IMR-90 (cell line): ENCODE results near the gene ZNF423. TPM values are rescaled to one million over a fixed set of nuclear protein-coding genes. Genes with fewer than 3 reads are reported as not detected.

Experiments
- ATAC-seq: fragments of 200-7000 bp; cut with Tn5 transposase; 2 replicates; pipeline ENCODE4 v1.9.1; 2020; ENCODE audit warnings: low read depth, mild to moderate bottlenecking, moderate library complexity
- BruUV-seq: library from RNA; stranded (reverse); fragments of 400-500 nt; replicated peaks from 2 replicates; lab custom pipeline; 2021; lab: Mats Ljungman, UMichigan
- CTCF ChIA-PET: fragments of 300-600 bp; formaldehyde crosslinking; extraction: SDS; loops from one replicate; lab custom pipeline; 2021; ENCODE audit warnings: antibody characterized with exemption; lab: Yijun Ruan, JAX
- POLR2A ChIA-PET: fragments of 300-600 bp; sonication (Branson Sonifier 250); formaldehyde crosslinking; loops from one replicate; lab custom pipeline; 2022; ENCODE audit warnings: antibody characterized with exemption; ENCODE audit not compliant: unreplicated experiment; lab: Charles Lee
- DNase-seq: peaks from one replicate; pipeline ENCODE4 v3.0.0; 2013
- H2AFZ ChIP-seq: replicated peaks from 2 replicates; pipeline ENCODE3; 2013; ENCODE audit warnings: low read length, mild to moderate bottlenecking; ENCODE audit not compliant: poor library complexity
- H2AK5ac ChIP-seq: 2 replicates; pipeline ENCODE4 v1.6.1; 2013; ENCODE audit warnings: low read depth, low read length, inconsistent platforms
- H2AK9ac ChIP-seq: replicated peaks from 2 replicates; pipeline ENCODE3; 2013; ENCODE audit warnings: mild to moderate bottlenecking, low read depth, low read length, moderate library complexity; ENCODE audit not compliant: poor library complexity
- H2BK120ac ChIP-seq: 2 replicates; pipeline ENCODE4 v1.6.1; 2013; ENCODE audit warnings: low read depth, low read length, inconsistent platforms
- H2BK15ac ChIP-seq: 3 replicates; pipeline ENCODE4 v1.6.1; 2013; ENCODE audit warnings: low read depth, low read length, inconsistent platforms
- H2BK20ac ChIP-seq: 2 replicates; pipeline ENCODE4 v1.6.1; 2013; ENCODE audit warnings: low read depth, mild to moderate bottlenecking, inconsistent platforms, low read length, moderate library complexity
- H2BK5ac ChIP-seq: 2 replicates; pipeline ENCODE4 v1.6.1; 2013; ENCODE audit warnings: mild to moderate bottlenecking, low read depth, low read length, inconsistent platforms; ENCODE audit not compliant: poor library complexity, severe bottlenecking
- H3K14ac ChIP-seq: replicated peaks from 2 replicates; pipeline ENCODE4 v1.6.1; 2013; ENCODE audit warnings: low read depth, low read length, inconsistent platforms
- H3K18ac ChIP-seq: 2 replicates; pipeline ENCODE4 v1.6.1; 2013; ENCODE audit warnings: low read depth, low read length, control low read depth
- H3K23ac ChIP-seq: 2 replicates; pipeline ENCODE4 v1.6.1; 2013; ENCODE audit warnings: low read depth, low read length, inconsistent platforms
- H3K27ac ChIP-seq: 2 replicates; pipeline ENCODE4 v1.5.1; 2013; ENCODE audit warnings: mild to moderate bottlenecking, control low read depth, low read length; ENCODE audit not compliant: insufficient read depth
- H3K27me3 ChIP-seq: 2 replicates; pipeline ENCODE4 v1.6.1; 2013; ENCODE audit warnings: low read length; ENCODE audit not compliant: control insufficient read depth, insufficient read depth
- H3K36me3 ChIP-seq: 2 replicates; pipeline ENCODE4 v1.6.1; 2013; ENCODE audit warnings: low read length, mixed read lengths; ENCODE audit not compliant: control insufficient read depth, insufficient read depth
- H3K4ac ChIP-seq: 2 replicates; pipeline ENCODE4 v1.6.1; 2013; ENCODE audit warnings: low read depth, low read length, inconsistent platforms
- H3K4me1 ChIP-seq: 2 replicates; pipeline ENCODE4 v1.6.1; 2013; ENCODE audit warnings: low read length, mixed read lengths; ENCODE audit not compliant: control insufficient read depth, insufficient read depth
- H3K4me2 ChIP-seq: 2 replicates; pipeline ENCODE4 v1.6.1; 2013; ENCODE audit warnings: low read depth, mild to moderate bottlenecking, control low read depth, low read length, moderate library complexity
- H3K4me3 ChIP-seq: 2 replicates; pipeline ENCODE4 v1.5.1; 2013; ENCODE audit warnings: low read depth, mild to moderate bottlenecking, control low read depth, low read length, moderate library complexity; ENCODE audit not compliant: insufficient read depth
- H3K56ac ChIP-seq: 2 replicates; pipeline ENCODE4 v1.6.1; 2013; ENCODE audit warnings: low read length, inconsistent platforms; ENCODE audit not compliant: insufficient read depth; ENCODE audit errors: extremely low read depth
- H3K79me1 ChIP-seq, 2 experiments: 2 replicates each; pipeline ENCODE4 v1.6.1; 2013; ENCODE audit warnings: low read length in 2 of 2, inconsistent platforms in 1 of 2, low read depth in 1 of 2
- H3K9ac ChIP-seq: 2 replicates; pipeline ENCODE4 v1.6.1; 2013; ENCODE audit warnings: low read depth, low read length, control low read depth
- H3K9me1 ChIP-seq: 2 replicates; pipeline ENCODE4 v1.6.1; 2013; ENCODE audit warnings: low read length, inconsistent platforms; ENCODE audit not compliant: insufficient read depth
- H3K9me3 ChIP-seq: 2 replicates; pipeline ENCODE4 v1.6.1; 2013; ENCODE audit warnings: low read length; ENCODE audit not compliant: control insufficient read depth, insufficient read depth
- H4K20me1 ChIP-seq: 2 replicates; pipeline ENCODE4 v1.6.1; 2013; ENCODE audit warnings: low read length, inconsistent platforms; ENCODE audit not compliant: insufficient read depth
- H4K5ac ChIP-seq: 2 replicates; pipeline ENCODE4 v1.6.1; 2013; ENCODE audit warnings: mild to moderate bottlenecking, low read depth, low read length, control low read depth
- H4K8ac ChIP-seq, 2 experiments: 2 replicates each; pipeline ENCODE4 v1.6.1; 2013; ENCODE audit warnings: low read depth in 2 of 2, low read length in 2 of 2, control low read depth in 1 of 2, inconsistent platforms in 1 of 2
- H4K91ac ChIP-seq: 2 replicates; pipeline ENCODE4 v1.6.1; 2013; ENCODE audit warnings: low read depth, low read length, inconsistent platforms; ENCODE audit not compliant: insufficient read depth
- BHLHE40 ChIP-seq: fragments of 150-350 bp; IDR thresholded peaks from 2 replicates; pipeline ENCODE4 v1.6.1; 2016; ENCODE audit warnings: mild to moderate bottlenecking, low read depth, low read length
- CEBPB ChIP-seq: IDR thresholded peaks from 2 replicates; pipeline ENCODE4 v1.6.1; 2012; ENCODE audit warnings: low read depth, low read length, improper control_type of control experiment
- CHD1 ChIP-seq: IDR thresholded peaks from 2 replicates; pipeline ENCODE4 v1.6.1; 2012; ENCODE audit warnings: low read depth, low read length, improper control_type of control experiment
- FOS ChIP-seq: fragments of 150-350 bp; IDR thresholded peaks from 2 replicates; pipeline ENCODE4 v1.6.1; 2016; ENCODE audit warnings: low read depth, low read length
- MAFK ChIP-seq: IDR thresholded peaks from 2 replicates; pipeline ENCODE4 v1.6.1; 2012; ENCODE audit warnings: low read depth, low read length, improper control_type of control experiment
- MAZ ChIP-seq: IDR thresholded peaks from 2 replicates; pipeline ENCODE4 v1.6.1; 2012; ENCODE audit warnings: low read depth, mild to moderate bottlenecking, low read length, improper control_type of control experiment, moderate library complexity, borderline replicate concordance
- MXI1 ChIP-seq: IDR thresholded peaks from 2 replicates; pipeline ENCODE4 v1.6.1; 2012; ENCODE audit warnings: low read depth, mild to moderate bottlenecking, low read length, moderate library complexity, borderline replicate concordance
- NFE2L2 ChIP-seq: fragments of 150-350 bp; IDR thresholded peaks from 2 replicates; pipeline ENCODE4 v1.6.1; 2016; ENCODE audit warnings: low read depth, mild to moderate bottlenecking, low read length
- POLR2A ChIP-seq: IDR thresholded peaks from 2 replicates; pipeline ENCODE4 v1.6.1; 2012; ENCODE audit warnings: mild to moderate bottlenecking, low read depth, low read length
- RAD21 ChIP-seq: IDR thresholded peaks from 2 replicates; pipeline ENCODE4 v1.6.1; 2012; ENCODE audit warnings: low read length, improper control_type of control experiment
- RCOR1 ChIP-seq: IDR thresholded peaks from 2 replicates; pipeline ENCODE4 v1.6.1; 2012; ENCODE audit warnings: mild to moderate bottlenecking, low read length, improper control_type of control experiment; ENCODE audit not compliant: insufficient replicate concordance
- RFX5 ChIP-seq: IDR thresholded peaks from 2 replicates; pipeline ENCODE4 v1.8.0; 2012; ENCODE audit warnings: low read depth, mild to moderate bottlenecking, low read length, moderate library complexity
- SMC3 ChIP-seq: fragments of 150-350 bp; IDR thresholded peaks from 2 replicates; pipeline ENCODE4 v1.6.1; 2016; ENCODE audit warnings: low read depth, mild to moderate bottlenecking, antibody characterized with exemption, low read length, moderate library complexity
- WGBS, 2 experiments: methylation state at CpG; one replicate each; pipeline versions ENCODE4 v1.1.5 to v1.1.7; 2013; ENCODE audit warnings: missing lambda C conversion rate in 2 of 2; ENCODE audit not compliant: insufficient read length in 1 of 2; ENCODE audit errors: extremely low coverage in 2 of 2; 5-methylcytosine and 5-hydroxymethylcytosine counted together
- dilution Hi-C: fragments of 300-500 bp; cut with HindIII; formaldehyde crosslinking; loops from one replicate; pipeline ENCODE4 v1.14.3; 2018; ENCODE audit warnings: low sequenced_read_pairs; ENCODE audit not compliant: unreplicated experiment
- in situ Hi-C: fragments of 300-500 bp; cut with MboI; formaldehyde crosslinking; loops from 3 replicates; pipeline ENCODE4 v1.14.3; 2019; ENCODE audit warnings: low sequenced_read_pairs, inconsistent platforms, mixed read lengths
- intact Hi-C: fragments of 100-400 bp; cut with micrococcal nuclease; formaldehyde crosslinking; loops from 2 replicates; pipeline ENCODE4 v1.10.0; 2022
- polyA plus RNA-seq, 3 experiments: library from polyadenylated mRNA; depleted of rRNA; stranded (reverse); fragments of >200 nt; gene quantifications; 2 replicates each; pipeline ENCODE4 v1.2.3, GENCODE V29; 2012; ENCODE audit warnings: low replicate concordance in 1 of 3
- total RNA-seq: library from RNA; depleted of rRNA; stranded (reverse); fragments of >200 nt; gene quantifications from 2 replicates; pipeline ENCODE4 v1.2.3, GENCODE V29; 2012
- TF ChIP-seq, protein P1 (sequence below): fragments of 150-350 bp; IDR thresholded peaks from 2 replicates; pipeline ENCODE4 v1.6.1; 2016; ENCODE audit warnings: low read depth, mild to moderate bottlenecking, low read length, moderate library complexity, borderline replicate concordance
- TF ChIP-seq, protein P2 (sequence below): fragments of 150-350 bp; IDR thresholded peaks from 2 replicates; pipeline ENCODE4 v1.6.1; 2017; ENCODE audit warnings: mild to moderate bottlenecking, antibody characterized with exemption, low read length, low read depth
- TF ChIP-seq, protein P3 (sequence below): conservative IDR thresholded peaks from 2 replicates; pipeline ENCODE4 v1.5.1; 2012; ENCODE audit warnings: mild to moderate bottlenecking, low read depth, low read length, improper control_type of control experiment

The ZNF423 gene
- total and polyA plus RNA-seq, 2 of the 4 experiments (the other 2 are of a cell fraction) = under 0.01 to 0.10 TPM

DNA sequence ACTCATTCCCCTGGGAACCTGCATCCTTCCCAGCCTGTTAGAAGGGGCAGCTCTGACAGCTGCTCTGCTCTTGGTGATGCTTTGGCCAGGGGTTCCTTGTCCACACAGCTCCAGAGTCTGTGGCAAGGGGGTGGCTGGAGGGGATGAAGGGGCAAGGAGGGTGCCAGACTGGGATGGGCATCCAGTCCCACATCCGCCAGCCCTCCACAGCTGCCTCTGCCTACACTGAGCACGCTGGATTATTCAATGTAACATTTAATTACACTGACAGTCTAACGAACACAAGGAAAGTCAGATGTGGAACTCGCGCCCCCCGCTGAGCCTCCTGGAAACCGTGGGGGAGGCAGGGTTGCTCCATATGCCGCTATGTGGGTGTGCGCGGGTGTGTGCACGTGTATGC lies 381.2 kb downstream of the ZNF423 start:
- dilution Hi-C loops = no loop called here

More for the DNA sequence above, 381.2 kb downstream of the ZNF423 start:
- H2BK5ac ChIP-seq = no peak overlapping the region
- H3K9me1 ChIP-seq = peaks cover 4% of the 10 kb centered on the region; the same call in 1 of the 2 replicates
- no peak overlapping the region for H4K8ac ChIP-seq
- H3K23ac ChIP-seq = no peak overlapping the region
- H2BK120ac ChIP-seq = no peak overlapping the region
- H3K79me1 ChIP-seq = no peaks in the 10 kb centered on the region
- no peak overlapping the region for H3K9ac ChIP-seq
- H3K9me3 ChIP-seq = no peaks in the 10 kb centered on the region
- H4K91ac ChIP-seq = no peak overlapping the region
- in situ Hi-C loops = no loop called here
- no peak overlapping the region for H2AK9ac ChIP-seq
- H3K18ac ChIP-seq = no peak overlapping the region
- H4K20me1 ChIP-seq = no peaks in the 10 kb centered on the region
- no peaks in the 10 kb centered on the region for H3K4me1 ChIP-seq
- H3K4me2 ChIP-seq = no peak overlapping the region
- no peak overlapping the region for H2AK5ac ChIP-seq
- ATAC-seq (no peak), DNase-seq (no peak)
- TF ChIP-seq FOS = no peak
- no peak for TF ChIP-seq RAD21
- no peak for TF ChIP-seq POLR2A
- TF ChIP-seq, protein P1, sequence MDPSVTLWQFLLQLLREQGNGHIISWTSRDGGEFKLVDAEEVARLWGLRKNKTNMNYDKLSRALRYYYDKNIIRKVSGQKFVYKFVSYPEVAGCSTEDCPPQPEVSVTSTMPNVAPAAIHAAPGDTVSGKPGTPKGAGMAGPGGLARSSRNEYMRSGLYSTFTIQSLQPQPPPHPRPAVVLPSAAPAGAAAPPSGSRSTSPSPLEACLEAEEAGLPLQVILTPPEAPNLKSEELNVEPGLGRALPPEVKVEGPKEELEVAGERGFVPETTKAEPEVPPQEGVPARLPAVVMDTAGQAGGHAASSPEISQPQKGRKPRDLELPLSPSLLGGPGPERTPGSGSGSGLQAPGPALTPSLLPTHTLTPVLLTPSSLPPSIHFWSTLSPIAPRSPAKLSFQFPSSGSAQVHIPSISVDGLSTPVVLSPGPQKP = no peak
- no peak for TF ChIP-seq RFX5
- TF ChIP-seq, protein P2, sequence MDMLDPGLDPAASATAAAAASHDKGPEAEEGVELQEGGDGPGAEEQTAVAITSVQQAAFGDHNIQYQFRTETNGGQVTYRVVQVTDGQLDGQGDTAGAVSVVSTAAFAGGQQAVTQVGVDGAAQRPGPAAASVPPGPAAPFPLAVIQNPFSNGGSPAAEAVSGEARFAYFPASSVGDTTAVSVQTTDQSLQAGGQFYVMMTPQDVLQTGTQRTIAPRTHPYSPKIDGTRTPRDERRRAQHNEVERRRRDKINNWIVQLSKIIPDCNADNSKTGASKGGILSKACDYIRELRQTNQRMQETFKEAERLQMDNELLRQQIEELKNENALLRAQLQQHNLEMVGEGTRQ = no peak
- no peak for TF ChIP-seq MXI1
- TF ChIP-seq NFE2L2 = no peak
- no peak for TF ChIP-seq CHD1
- no peak for TF ChIP-seq SMC3
- TF ChIP-seq MAFK = no peak
- TF ChIP-seq BHLHE40 = no peak
- TF ChIP-seq MAZ = no peak
- TF ChIP-seq CEBPB = no peak
- TF ChIP-seq, protein P3, sequence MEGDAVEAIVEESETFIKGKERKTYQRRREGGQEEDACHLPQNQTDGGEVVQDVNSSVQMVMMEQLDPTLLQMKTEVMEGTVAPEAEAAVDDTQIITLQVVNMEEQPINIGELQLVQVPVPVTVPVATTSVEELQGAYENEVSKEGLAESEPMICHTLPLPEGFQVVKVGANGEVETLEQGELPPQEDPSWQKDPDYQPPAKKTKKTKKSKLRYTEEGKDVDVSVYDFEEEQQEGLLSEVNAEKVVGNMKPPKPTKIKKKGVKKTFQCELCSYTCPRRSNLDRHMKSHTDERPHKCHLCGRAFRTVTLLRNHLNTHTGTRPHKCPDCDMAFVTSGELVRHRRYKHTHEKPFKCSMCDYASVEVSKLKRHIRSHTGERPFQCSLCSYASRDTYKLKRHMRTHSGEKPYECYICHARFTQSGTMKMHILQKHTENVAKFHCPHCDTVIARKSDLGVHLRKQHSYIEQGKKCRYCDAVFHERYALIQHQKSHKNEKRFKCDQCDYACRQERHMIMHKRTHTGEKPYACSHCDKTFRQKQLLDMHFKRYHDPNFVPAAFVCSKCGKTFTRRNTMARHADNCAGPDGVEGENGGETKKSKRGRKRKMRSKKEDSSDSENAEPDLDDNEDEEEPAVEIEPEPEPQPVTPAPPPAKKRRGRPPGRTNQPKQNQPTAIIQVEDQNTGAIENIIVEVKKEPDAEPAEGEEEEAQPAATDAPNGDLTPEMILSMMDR = no peak
- no peak for TF ChIP-seq RCOR1
- H3K27me3 ChIP-seq = no peaks in the 10 kb centered on the region
- no peak overlapping the region for H3K27ac ChIP-seq
- H3K56ac ChIP-seq = no peak overlapping the region
- CTCF ChIA-PET = no interaction called here
- H2AFZ ChIP-seq = peak overlapping the region; percentile 43
- intact Hi-C loops = no loop called here
- POLR2A ChIA-PET = no interaction called here
- BruUV-seq = no TSS peak
- H3K14ac ChIP-seq = no peak overlapping the region
- H2BK15ac ChIP-seq = no peak overlapping the region
- H4K5ac ChIP-seq = no peak overlapping the region
- H3K4ac ChIP-seq = no peak overlapping the region
- no peak overlapping the region for H2BK20ac ChIP-seq
- WGBS, 2 experiments = 100% methylated on average over 2 of the region's 11 CpGs; no CpG with 5 or more reads in 1 of the 2 experiments
- H3K36me3 ChIP-seq = no peaks in the 10 kb centered on the region
- H3K4me3 ChIP-seq = no peak overlapping the region
